DMS79 treated with DMSO at 0.1 percent for 48 hours (cell line): ENCODE measurements around the gene PTTG1IP.

Experiments used
- DNase-seq: peaks from one replicate; lab custom pipeline; 2025; lab: John Stamatoyannopoulos, UW

Gene PTTG1IP

GRCh38 chr21:44865561-44866280 lies 7.8 kb downstream of the PTTG1IP start:
- no peak for DNase-seq

- DNase-seq = no peak
These were observed 10.4 kb downstream of the PTTG1IP start for GRCh38 chr21:44862869-44863685.

- DNase-seq = no peak
These were observed 14.7 kb downstream of the PTTG1IP start for GRCh38 chr21:44858791-44859190.

GRCh38 chr21:44858291-44858690 lies 15.2 kb downstream of the PTTG1IP start:
- DNase-seq = no peak

- DNase-seq = no peak
These were observed 16.2 kb downstream of the PTTG1IP start for GRCh38 chr21:44857127-44857892.

- no peak for DNase-seq
These were observed 17.4 kb downstream of the PTTG1IP start for GRCh38 chr21:44856131-44856530.

- DNase-seq = no peak
These were observed 17.9 kb downstream of the PTTG1IP start for GRCh38 chr21:44855572-44855971.

GRCh38 chr21:44854664-44855446 lies 18.6 kb downstream of the PTTG1IP start:
- no peak for DNase-seq

GRCh38 chr21:44854391-44854663 lies 19.2 kb downstream of the PTTG1IP start:
- no peak for DNase-seq

- no peak for DNase-seq
These were observed 19.7 kb downstream of the PTTG1IP start for GRCh38 chr21:44853601-44854390.

- no peak for DNase-seq
These were observed 22.4 kb downstream of the PTTG1IP start for GRCh38 chr21:44850905-44851657.

GRCh38 chr21:44850208-44850800 lies 23.2 kb downstream of the PTTG1IP start:
- DNase-seq = no peak

- DNase-seq = no peak
These were observed 23.8 kb downstream of the PTTG1IP start for GRCh38 chr21:44849616-44850130.

GRCh38 chr21:44848821-44849521 lies 24.5 kb downstream of the PTTG1IP start:
- no peak for DNase-seq

- DNase-seq = no peak
These were observed 26.0 kb downstream of the PTTG1IP start for GRCh38 chr21:44847261-44848056.

- no peak for DNase-seq
These were observed 26.8 kb downstream of the PTTG1IP start for GRCh38 chr21:44846485-44847260.

GRCh38 chr21:44846224-44846484 lies 27.3 kb downstream of the PTTG1IP start:
- DNase-seq = no peak
